GM18517 (cell line): ENCODE data around the gene ANKH.

Source experiments
- ATAC-seq: cut with Tn5 transposase; IDR thresholded peaks from one replicate; pipeline ENCODE4 v1.9.1; 2021; ENCODE audit warnings: mild to moderate bottlenecking, moderate library complexity; ENCODE audit not compliant: unreplicated experiment

ANKH gene

DNA sequence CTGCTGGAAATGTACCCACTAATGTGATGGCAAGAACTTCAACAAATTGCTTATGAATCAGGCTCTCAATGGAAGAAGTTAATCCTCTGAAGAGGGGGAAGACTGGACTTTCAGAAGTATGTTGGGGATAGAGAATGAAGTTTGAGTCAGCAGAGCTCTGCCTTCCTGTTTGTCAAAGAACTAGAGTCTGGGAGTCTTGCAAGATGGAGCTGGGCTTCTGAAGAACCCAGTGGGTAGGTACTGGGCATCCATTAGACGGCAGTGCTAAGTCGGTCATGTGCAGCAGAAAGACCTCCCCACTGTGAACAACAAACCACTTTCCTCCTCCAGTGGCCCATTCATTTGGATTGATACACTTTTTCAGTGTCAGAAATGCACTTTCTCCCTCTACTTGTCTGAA lies 172.4 kb downstream of the ANKH start:
- no peak for ATAC-seq

DNA sequence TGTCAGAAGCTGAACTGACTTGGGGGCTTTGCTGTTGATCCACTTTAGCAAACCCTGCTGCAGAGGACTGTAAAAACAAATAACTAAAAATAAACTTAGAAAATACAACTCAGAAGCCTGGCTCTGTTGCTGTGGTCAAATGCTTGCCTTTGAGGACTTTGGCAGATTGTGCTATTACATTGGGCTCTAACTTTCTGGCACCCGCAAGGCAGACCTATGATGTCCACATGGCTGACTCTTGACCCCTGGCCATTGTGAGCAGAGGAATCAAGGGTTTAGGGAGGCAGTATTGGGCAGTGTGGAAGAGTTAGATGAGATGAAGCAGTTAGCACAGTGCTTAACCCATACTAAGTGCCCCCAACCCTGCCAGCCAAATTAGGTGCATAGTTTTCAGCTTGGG lies 173.1 kb downstream of the ANKH start:
- no peak for ATAC-seq

DNA sequence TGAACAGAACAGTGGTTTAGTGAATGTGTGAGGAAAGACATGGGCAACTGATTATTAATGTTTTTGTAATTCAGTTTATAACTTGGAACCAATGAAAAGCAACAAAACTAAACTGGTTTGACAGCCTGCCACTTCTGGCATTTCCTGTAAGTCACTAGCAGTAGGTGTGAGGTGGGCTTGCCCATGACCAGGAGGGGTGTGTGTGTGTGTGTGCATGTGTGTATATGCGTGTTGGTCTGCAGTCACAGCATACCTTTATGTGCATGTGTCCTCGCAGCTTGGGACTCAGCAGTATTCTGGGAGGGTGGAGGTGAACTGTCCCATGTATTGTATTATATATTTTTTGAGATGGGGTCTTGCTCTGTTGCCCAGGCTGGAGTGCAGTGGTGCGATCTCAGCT lies 174.7 kb downstream of the ANKH start:
- no peak for ATAC-seq

DNA sequence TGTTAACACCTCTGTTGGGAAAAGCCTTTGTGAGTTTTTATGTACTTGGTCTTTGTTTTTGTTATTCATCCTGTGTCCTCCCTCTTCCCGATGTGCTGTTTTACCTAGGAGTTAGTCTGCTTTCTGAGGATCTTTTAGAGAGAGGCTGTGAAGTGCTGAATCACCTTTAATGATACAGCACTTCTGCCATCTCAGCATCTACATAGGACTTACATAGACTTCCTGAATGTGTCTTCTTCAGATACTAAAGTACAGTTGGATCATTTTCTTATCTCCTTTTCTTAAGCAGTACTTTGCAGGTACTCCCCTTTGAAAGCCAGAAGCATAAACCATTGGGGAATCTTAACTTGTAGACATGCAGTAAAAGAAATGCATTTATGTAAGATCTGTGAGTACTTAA lies 175.5 kb downstream of the ANKH start:
- ATAC-seq: no peak

DNA sequence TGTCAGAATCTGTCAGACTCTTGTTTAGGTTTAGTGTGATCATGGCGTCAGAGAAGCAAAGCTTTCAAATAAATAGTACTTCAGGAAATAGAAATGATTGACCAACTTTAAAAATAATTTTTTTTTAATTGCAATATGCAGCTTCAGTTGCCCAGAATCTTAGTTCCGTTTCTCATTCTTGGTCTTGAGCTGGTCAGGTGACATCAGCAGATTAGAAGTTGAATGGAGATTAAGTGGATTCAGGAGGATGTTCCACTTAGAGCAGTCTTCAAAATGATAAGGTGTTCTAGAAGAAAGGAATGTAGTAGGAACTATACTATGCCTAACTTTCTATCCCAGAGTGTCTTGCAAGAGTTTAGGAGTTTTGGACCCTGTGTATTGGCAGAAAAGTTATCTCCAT lies 176.4 kb downstream of the ANKH start:
- ATAC-seq: no peak

DNA sequence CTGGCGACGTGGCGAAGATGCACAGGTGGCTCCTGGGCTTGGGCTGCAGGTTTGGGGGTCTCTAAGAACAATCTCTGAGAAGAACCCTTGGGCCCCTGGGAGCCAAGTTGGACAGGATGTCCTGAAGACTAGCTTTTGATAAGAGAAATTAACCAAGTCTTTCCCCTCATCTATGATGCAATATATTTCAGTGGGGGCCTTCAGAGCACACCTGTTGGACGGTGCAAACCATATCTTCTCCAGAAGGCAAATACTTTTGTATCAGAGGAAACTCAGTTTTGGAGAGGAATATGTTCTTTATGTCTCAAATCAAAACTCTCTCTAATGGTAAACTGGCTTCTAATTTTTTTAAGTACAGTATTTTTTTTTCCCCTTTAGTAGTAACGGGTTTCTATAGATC lies 178.5 kb downstream of the ANKH start:
- no peak for ATAC-seq

DNA sequence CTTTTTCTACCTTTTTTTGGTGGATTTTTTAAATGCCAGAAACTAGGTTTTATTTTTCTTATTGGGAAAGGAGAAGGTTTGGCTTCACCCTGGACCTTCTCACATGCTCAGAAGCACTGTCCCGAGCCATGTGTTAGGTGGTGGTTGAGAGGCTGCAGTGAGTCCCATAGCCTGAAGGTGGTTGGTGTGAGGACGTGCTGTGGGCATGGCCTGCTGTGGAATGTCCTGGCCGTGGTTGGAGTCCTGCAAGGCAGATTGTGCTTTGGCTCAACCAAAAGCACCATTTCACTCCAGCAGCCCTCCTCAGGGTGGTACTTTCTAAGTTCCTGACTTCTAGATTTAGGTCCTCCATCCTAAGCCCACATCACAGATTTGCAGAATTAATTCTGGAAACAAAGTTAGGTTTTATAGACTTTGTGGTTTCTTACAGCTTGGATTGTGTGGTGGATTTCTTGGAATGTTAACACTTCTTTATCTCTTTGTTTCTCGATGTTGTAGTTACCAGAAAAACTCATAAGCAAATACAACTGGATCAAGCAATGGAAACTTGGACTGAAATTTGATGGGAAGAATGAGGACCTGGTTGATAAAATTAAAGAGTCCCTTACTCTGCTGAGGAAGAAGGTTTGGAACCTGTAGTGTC lies 184.4 kb downstream of the ANKH start:
- no peak for ATAC-seq

DNA sequence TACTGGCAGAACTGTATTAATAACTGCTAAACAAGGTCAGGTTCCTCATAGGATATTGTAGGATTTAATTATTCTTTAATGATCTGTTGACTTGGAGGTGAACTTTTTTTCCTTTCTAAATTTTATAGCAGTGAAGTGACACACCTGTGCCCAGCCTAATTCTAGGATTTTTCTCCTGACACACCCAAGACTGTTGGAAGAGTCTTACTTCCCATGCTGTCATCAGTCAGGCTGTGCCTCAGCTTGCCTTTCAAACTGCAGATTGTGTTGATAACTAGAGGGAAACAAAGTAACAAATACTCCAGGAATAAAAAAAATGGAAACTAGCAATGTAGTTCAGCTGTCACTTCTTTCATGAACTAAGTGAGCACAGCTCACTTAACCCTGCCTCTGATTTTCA lies 185.1 kb downstream of the ANKH start:
- no peak for ATAC-seq

DNA sequence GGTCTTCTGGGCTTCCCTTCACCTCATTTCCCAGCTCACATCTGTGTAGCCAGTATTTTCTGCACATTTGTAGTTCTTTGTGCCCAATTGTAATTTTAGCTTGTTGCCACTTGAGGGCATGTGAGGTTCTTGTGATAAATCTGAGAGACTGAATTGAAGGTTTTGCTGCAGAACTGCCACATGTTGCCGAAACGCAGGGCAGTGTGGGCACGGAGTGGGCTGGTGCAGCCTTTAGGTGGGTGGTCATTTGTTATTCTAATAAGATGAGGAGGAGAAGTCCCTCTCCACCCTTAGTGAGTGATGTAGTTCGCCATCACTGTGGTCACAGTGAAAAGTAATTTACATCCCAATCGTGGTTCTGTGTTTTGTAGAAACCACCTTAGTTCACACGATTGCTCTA lies 185.8 kb downstream of the ANKH start:
- peak; percentile 95 for ATAC-seq

DNA sequence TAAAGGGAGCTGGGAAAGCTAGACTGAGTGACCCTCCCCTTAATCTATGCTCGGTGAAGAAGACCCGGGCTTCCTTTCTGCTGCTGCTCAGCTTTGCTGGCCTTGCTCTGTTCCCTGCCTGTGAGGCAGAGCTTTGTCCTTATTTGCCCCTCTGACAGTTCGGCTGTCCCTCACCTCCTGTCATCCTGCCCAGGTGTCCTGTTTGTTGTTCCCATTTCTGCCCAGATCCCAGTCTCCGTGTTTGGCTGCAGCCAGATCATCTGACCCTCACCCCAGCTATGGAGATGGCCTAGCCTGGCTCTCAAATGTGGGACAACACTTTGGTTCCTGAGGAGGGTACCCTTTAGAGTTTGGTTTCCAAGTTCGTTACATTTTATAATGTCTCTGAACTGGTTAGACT lies 186.8 kb downstream of the ANKH start:
- no peak for ATAC-seq

DNA sequence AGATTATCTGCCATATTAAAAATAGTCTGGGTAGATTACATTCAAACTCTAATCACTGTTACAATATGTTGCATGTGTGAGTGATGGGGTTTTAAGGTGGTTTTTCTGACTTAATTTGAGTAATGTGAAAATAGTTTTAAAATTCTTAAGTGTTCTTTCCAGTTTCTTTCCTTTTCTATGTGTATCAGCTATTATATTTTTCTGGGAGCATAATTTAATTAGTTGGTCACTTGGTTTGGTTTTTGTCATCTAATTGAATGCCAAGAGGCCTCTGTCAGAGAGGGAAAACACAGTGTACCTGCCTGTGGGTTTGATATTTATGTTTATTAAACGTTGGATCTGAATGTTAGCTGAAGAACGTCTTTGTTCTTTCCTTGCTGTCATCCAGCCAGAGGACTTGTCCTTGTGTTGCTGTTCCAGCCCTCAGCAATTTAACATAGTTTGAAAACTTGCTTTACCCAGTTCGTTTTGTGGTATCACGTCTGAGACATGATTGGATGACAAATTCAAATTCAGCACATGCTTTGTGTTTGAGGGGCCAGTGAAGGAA lies 187.6 kb downstream of the ANKH start:
- ATAC-seq: no peak

DNA sequence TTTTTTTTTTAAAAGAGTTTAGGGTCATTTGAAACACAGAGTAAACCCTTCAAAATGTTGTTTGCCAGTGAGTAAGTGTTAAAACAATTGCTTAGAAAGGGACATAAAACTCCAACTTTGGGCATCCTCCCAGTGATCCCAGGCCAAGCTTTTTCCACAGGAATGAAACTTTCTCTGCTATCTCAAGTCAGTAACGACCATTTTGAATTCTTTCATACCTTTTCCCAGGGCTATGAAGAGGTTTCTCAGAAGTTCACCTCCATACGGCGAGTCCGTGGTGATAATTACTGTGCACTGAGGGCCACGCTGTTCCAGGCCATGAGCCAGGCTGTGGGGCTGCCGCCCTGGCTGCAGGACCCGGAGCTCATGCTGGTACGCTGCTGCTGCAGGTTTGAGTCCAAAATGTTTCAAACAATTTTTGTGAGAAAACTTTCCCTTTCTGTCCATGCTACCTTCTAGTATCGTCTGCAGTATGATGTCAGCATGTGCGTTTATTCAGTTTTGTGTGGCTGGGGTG lies 190.3 kb downstream of the ANKH start:
- ATAC-seq: no peak

DNA sequence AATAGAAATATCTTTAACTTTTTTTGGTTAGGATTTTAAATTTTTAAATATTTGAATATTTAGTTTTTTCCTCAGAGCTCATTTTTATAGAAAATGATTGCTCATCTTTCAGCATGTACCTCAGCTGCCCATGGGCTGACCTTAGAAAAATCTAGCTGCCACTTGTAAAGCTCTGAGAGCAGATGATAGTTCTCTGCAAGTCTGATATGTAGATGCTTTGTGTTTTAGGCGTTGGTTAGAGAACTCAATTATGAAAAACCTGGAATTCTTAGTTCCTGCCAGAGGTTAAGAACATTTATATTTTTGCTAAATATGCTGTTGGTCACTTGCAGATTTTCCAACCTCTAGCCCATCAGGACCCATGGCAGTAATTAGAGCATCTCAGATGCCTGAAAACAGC lies 192.0 kb downstream of the ANKH start:
- ATAC-seq: no peak

DNA sequence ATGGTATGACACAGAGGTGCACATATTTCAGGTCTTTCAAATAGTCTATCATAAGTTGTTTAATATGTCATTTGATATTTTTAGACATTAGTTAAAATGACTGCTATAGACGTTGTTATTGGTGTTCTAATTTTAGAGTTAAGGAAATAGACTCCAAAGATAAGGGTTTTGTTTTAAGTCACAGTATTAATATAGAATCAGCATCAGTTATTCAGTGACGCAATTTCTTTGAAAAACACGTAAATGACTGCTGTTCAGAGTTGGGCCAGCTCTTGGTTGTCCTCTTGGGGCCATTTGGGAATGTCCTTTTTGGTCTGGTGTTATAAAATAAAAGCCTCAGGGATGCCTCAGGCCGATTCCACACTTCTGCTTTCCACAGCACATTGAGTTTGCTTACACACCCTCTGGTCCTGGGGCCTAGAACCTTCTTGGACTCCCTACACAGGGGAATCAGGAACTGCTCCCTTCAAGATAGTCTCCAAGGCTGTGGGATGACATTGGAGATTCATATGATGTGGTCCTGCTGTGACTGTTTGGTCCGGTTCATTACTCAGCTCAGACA lies 192.7 kb downstream of the ANKH start:
- no peak for ATAC-seq

DNA sequence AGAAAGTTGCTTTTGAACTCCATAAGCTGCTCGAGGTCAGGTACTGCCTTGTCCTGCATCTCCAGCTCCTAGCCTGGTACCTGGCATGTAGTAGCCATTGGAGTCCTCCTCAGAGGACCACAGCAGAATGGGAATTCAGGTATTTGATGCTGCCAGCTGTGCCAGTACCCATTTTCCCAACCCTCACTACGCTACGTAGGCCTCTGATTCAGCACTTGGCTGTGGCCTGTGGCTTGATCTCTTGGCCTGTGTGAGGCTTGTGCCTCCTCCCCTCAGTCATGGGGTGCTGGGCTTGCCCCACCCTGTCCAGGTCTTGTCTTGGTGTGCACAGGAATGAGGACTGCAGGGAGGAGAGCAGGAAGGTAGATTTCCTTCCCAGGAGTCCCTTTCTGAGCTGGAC lies 195.3 kb downstream of the ANKH start:
- ATAC-seq: peak; percentile 30

DNA sequence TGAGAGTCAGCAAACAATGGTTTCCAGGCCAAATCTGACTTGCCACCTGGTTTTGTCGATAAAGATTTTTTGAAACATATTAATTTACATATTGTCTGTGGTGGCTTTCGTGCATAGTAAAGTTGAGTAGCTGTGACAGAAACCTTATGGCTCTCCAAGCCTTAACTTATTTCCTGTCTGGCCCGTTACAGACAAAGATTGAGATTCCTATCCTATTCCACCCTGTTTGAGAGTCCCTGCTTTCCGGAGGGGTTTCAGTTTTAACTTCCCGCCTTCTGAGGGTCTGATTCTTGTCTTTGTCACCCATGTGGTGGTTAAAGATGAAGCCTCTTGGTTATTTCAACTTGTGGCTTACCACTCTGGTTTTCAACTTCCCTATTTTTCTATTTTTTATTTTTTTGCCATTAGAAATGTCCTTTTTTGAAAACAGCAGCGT lies 195.7 kb downstream of the ANKH start:
- ATAC-seq: peak; percentile 45

DNA sequence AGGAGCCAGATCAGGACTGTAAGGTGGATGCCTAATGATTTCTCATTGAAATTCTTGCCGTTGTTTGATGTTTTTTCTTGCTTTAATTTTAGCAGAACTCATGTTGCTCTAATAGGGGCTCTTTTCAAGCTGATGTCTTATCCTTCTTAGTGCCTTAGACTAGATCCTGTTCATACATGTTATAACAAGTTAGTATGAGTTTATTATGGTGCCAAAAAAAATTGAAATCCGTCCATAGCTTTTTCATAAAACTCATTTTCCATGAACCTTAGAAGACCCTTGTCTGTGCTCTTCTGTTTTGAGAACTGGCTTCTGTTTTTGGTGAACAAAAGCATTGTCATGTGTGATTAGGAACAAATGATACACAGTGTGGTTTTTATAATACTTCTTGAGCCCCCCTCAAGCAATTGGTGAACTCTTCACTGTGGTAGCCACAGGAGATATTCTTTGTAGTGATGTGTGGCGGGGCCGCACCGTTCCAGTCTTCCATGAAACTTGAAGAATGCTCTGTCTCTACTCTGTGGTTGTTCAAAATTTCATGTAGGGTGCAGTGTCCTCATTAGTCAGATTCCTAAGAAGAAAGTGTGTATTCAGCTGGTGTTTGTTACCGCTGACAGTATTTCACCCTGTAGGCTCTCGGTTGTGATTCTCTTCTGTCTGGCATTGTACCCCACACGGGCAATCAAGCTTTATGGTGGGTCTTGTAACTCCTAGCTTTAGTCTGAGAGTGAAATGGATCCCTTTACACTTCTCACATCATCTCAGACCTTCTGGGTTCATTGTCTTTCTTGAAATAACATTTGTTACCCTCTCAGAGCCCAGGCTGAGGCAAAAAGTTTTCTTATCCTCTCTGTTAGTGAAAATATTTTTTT lies 196.4 kb downstream of the ANKH start:
- ATAC-seq: peak; percentile 8

DNA sequence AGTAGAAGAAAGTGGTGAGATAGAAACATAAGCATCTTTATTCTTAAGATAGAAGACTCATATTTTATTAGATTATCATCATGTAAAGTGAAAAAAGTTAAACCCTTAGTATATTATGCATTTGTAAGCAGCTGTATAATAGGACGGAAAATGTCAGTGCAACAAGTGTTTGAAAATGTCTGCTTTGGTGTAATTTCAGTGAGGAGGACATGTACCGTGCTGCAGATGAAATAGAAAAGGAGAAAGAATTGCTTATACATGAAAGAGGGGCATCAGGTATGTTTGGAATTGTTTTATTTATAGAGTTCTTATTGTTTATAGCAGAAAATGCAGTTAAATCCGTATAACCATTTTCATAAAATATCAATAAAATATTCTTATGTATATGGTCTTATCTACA lies 198.1 kb downstream of the ANKH start:
- ATAC-seq: no peak

DNA sequence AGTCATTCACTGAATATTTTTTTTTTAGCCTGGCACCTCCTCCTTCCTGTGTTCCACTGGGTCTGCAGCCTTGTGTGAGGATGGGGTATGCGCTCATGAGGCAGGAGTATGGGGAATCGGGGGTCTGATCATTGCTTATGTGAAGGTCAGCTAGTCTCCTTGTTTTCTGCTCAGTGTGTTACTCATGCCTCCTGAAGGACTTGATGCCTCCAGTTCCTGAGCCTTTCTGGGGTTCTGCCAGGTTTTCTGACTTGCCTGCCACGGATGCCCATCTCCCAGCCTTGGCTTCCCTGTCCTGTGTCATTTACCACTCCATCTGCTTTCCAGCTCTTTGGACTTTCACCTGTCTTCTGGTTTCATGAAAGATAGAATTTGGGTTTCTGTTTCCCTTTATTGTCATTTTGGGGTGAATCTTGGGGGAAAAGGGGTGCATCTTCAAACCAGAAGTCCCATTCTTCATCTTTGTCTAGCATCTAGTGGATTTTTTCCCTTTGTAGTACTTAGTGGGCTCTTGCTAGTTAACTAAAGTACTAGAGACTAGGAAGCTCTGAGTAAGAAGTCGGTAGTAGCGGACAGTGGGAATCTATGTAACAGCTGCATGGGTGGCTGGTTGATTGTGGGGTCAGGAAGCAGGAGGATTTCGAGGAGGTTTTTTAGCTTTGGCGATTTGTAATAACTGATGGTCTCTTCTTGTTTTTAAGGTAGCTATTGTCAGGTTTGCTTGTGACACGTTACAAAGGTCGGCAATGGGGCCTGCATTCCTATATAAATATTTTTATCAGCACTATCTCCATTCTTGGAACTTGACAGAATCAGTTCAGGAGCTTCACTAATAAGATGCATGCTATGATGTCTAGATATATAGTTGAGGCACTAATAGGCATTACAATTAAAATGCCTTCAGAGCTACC lies 198.8 kb downstream of the ANKH start:
- ATAC-seq: no peak

DNA sequence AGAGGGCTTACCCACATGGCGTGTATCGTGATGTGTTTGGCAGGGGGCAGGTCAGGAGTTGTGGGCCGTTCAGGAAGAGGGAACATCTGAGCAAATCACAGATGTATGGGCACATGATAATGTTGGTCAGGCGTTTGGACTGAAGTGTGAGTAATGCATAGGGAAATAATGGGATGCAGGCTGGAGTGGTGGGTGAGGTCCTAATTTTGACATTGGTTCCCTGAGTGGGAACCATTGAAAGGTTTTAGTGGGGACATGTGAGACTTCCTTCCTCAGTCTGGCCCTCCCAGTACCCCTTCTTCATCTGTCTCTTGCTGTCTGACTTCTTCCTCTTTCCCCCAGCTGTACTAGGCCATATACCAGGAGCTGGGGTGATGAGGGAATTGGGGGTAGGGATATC lies 199.5 kb downstream of the ANKH start:
- ATAC-seq: no peak

DNA sequence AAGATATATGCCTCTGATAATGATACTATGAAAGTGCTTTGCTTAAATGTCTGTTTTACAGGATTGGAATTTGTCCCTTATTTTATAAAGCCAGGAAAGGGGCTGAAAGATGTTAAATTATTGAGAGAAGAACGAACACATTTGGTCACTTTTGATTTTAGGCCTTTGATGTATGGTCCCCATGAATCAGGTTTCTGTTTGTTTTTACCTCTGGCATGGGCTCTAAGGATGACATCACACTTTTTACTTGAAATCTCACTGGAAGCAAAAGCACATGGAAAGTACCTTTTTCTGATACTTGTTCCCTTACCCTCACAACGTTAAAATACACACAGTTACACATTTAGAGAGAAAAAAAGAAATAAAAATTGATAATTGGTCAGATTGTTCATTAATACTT lies 200.2 kb downstream of the ANKH start:
- no peak for ATAC-seq
